SK-N-DZ (cell line): ENCODE results near the gene KIF17.

Source experiments
- DNase-seq: peaks from one replicate; pipeline ENCODE4 v3.0.0-alpha.2; 2015; ENCODE audit warnings: low spot score

KIF17 gene

GRCh38 chr1:20661207-20662109 lies 56.3 kb downstream of the KIF17 start, which contains the start of gene DDOST:
DDOST (minus strand) TSS chr1:20661369; CDS start chr1:20661350, 19 bp downstream.
- peak; percentile 98 for DNase-seq

GRCh38 chr1:20660847-20661206 lies 57.0 kb downstream of the KIF17 start:
- DNase-seq, result no peak

- no peak for DNase-seq
Observed at GRCh38 chr1:20660363-20660762, 57.4 kb downstream of the KIF17 start.

- DNase-seq, result no peak
Observed at GRCh38 chr1:20658166-20658915, 59.5 kb downstream of the KIF17 start.

- DNase-seq, result no peak
Observed at GRCh38 chr1:20657024-20657423, 60.8 kb downstream of the KIF17 start.

- DNase-seq, result no peak
Observed at GRCh38 chr1:20654104-20654690, 63.6 kb downstream of the KIF17 start.

GRCh38 chr1:20652300-20652699 lies 65.5 kb downstream of the KIF17 start:
- DNase-seq, result no peak

- no peak for DNase-seq
Observed at GRCh38 chr1:20648946-20649345, 68.9 kb downstream of the KIF17 start.

GRCh38 chr1:20648438-20648837 lies 69.4 kb downstream of the KIF17 start:
- no peak for DNase-seq

- no peak for DNase-seq
Observed at GRCh38 chr1:20645414-20645813, 72.4 kb downstream of the KIF17 start.

- DNase-seq, result no peak
Observed at GRCh38 chr1:20644416-20644815, 73.4 kb downstream of the KIF17 start.

- no peak for DNase-seq
Observed at GRCh38 chr1:20643080-20643479, 74.7 kb downstream of the KIF17 start.

- DNase-seq, result no peak
Observed at GRCh38 chr1:20641975-20642374, 75.8 kb downstream of the KIF17 start.

GRCh38 chr1:20640183-20640597 lies 77.6 kb downstream of the KIF17 start:
- peak; percentile 33 for DNase-seq

GRCh38 chr1:20636785-20637347 lies 80.9 kb downstream of the KIF17 start:
- no peak for DNase-seq

- no peak for DNase-seq
Observed at GRCh38 chr1:20634594-20635084, 83.2 kb downstream of the KIF17 start.

- DNase-seq, result no peak
Observed at GRCh38 chr1:20634065-20634593, 83.7 kb downstream of the KIF17 start.

GRCh38 chr1:20633190-20634064 lies 84.4 kb downstream of the KIF17 start, which contains the start of gene PINK1:
PINK1 (plus strand) TSS chr1:20633458; CDS start chr1:20633549, 91 bp downstream.
- peak; percentile 62 for DNase-seq

GRCh38 chr1:20632386-20632785 lies 85.4 kb downstream of the KIF17 start:
- no peak for DNase-seq

- no peak for DNase-seq
Observed at GRCh38 chr1:20630729-20631128, 87.1 kb downstream of the KIF17 start.
